ENCODE measurements around the gene ST8SIA6.
"Not testable (repeated sequence)": the region's sequence is repeated elsewhere in the genome, so short reads cannot be mapped to it uniquely, and the experiment has no call there.

Gene ST8SIA6

GRCh38 chr10:17427666-17428350 is 26.6 kb downstream of the ST8SIA6 start:
- in situ Hi-C loops (cut with MboI; ENCODE audit: low sequenced_read_pairs) = no loop called here

- in situ Hi-C loops (cut with MboI; ENCODE audit: low sequenced_read_pairs) = no loop called here
Measured at GRCh38 chr10:17427201-17427600, 27.2 kb downstream of the ST8SIA6 start.

- in situ Hi-C loops (cut with MboI; ENCODE audit: low sequenced_read_pairs) = no loop called here
Measured at GRCh38 chr10:17426263-17426750, 28.1 kb downstream of the ST8SIA6 start.

- in situ Hi-C loops (cut with MboI; ENCODE audit: low sequenced_read_pairs) = no loop called here
Measured at GRCh38 chr10:17425584-17426262, 28.7 kb downstream of the ST8SIA6 start.

GRCh38 chr10:17423632-17424186 is 30.7 kb downstream of the ST8SIA6 start:
- in situ Hi-C loops (cut with MboI; ENCODE audit: low sequenced_read_pairs) = no loop called here

- in situ Hi-C loops (cut with MboI; ENCODE audit: low sequenced_read_pairs) = no loop called here
Measured at GRCh38 chr10:17422931-17423330, 31.5 kb downstream of the ST8SIA6 start.

- in situ Hi-C loops (cut with MboI; ENCODE audit: low sequenced_read_pairs) = no loop called here
Measured at GRCh38 chr10:17418249-17418648, 36.1 kb downstream of the ST8SIA6 start.

GRCh38 chr10:17416442-17417211 is 37.8 kb downstream of the ST8SIA6 start:
- in situ Hi-C loops (cut with MboI; ENCODE audit: low sequenced_read_pairs) = no loop called here

GRCh38 chr10:17415046-17415658 is 39.2 kb downstream of the ST8SIA6 start:
- in situ Hi-C loops (cut with MboI; ENCODE audit: low sequenced_read_pairs) = no loop called here

- in situ Hi-C loops (cut with MboI; ENCODE audit: low sequenced_read_pairs) = no loop called here
Measured at GRCh38 chr10:17414484-17414883, 39.9 kb downstream of the ST8SIA6 start.

GRCh38 chr10:17413876-17414275 is 40.5 kb downstream of the ST8SIA6 start:
- in situ Hi-C loops (cut with MboI; ENCODE audit: low sequenced_read_pairs) = no loop called here

GRCh38 chr10:17412323-17412722 is 42.1 kb downstream of the ST8SIA6 start:
- in situ Hi-C loops (cut with MboI; ENCODE audit: low sequenced_read_pairs) = no loop called here

- in situ Hi-C loops (cut with MboI; ENCODE audit: low sequenced_read_pairs) = no loop called here
Measured at GRCh38 chr10:17410907-17411306, 43.5 kb downstream of the ST8SIA6 start.

GRCh38 chr10:17409170-17409733 is 45.1 kb downstream of the ST8SIA6 start:
- in situ Hi-C loops (cut with MboI; ENCODE audit: low sequenced_read_pairs) = no loop called here

- in situ Hi-C loops (cut with MboI; ENCODE audit: low sequenced_read_pairs) = no loop called here
Measured at GRCh38 chr10:17407047-17407446, 47.3 kb downstream of the ST8SIA6 start.

- in situ Hi-C loops (cut with MboI; ENCODE audit: low sequenced_read_pairs) = no loop called here
Measured at GRCh38 chr10:17406036-17406834, 48.2 kb downstream of the ST8SIA6 start.

- in situ Hi-C loops (cut with MboI; ENCODE audit: low sequenced_read_pairs) = no loop called here
Measured at GRCh38 chr10:17403161-17403560, 51.2 kb downstream of the ST8SIA6 start.

GRCh38 chr10:17402040-17402439 is 52.4 kb downstream of the ST8SIA6 start:
- in situ Hi-C loops (cut with MboI; ENCODE audit: low sequenced_read_pairs) = not testable (repeated sequence)

GRCh38 chr10:17396004-17396403 is 58.4 kb downstream of the ST8SIA6 start:
- in situ Hi-C loops (cut with MboI; ENCODE audit: low sequenced_read_pairs) = no loop called here

GRCh38 chr10:17394854-17395253 is 59.5 kb downstream of the ST8SIA6 start:
- in situ Hi-C loops (cut with MboI; ENCODE audit: low sequenced_read_pairs) = no loop called here

Measured in hTERT RPE-1 (cell line).